Measurements from ENCODE around the gene HNRNPL. TPM values are rescaled to one million over a fixed set of nuclear protein-coding genes. Genes with fewer than 3 reads are reported as not detected.

Gene HNRNPL
- total and polyA plus RNA-seq, 10 of the 15 experiments (the other 5 are each of a cell fraction or from before 2014, with no cell fraction given): 32.5 to 512 (median 306) TPM

GRCh38 chr19:38851622-38852230 lies 1.9 kb upstream of the HNRNPL start:
- Histone ChIP-seq H3K4me3 (peak overlapping the region; percentile 96), H3K36me3 (ENCODE audit: control insufficient read depth in 2 of 2, insufficient read depth in 2 of 2, low read length in 1 of 2) (peaks cover 5 to 9% of the 10 kb centered on the region in 2 experiments), H3K9me3 (replicated peaks; ENCODE audit: control insufficient read depth, insufficient read depth, low read length) (no peaks in the 10 kb centered on the region), H3K79me2 (ENCODE audit: control insufficient read depth, insufficient read depth, low read length) (peaks cover 29% of the 10 kb centered on the region), H2AFZ (ENCODE audit: control insufficient read depth, low read depth, low read length) (peak overlapping the region; percentile 55; the same call in 1 of the 2 replicates), H3K4me2 (ENCODE audit: control insufficient read depth, insufficient read depth) (peak overlapping the region; percentile 98), H3K27me3 (replicated peaks in 1 of 2; ENCODE audit: control insufficient read depth in 2 of 2, insufficient read depth in 2 of 2, low read length in 1 of 2) (no peaks in the 10 kb centered on the region), H4K20me1 (ENCODE audit: control insufficient read depth, insufficient read depth) (peaks cover 3% of the 10 kb centered on the region; the same call in 1 of the 2 replicates), H3K9ac (ENCODE audit: control insufficient read depth, insufficient read depth, low read length) (peak overlapping the region; percentile 92), H3K4me1 (ENCODE audit: control insufficient read depth, insufficient read depth, low read length) (peaks cover 11% of the 10 kb centered on the region), H3K27ac (ENCODE audit: control insufficient read depth, insufficient read depth) (peak overlapping the region; percentile 91)
- RAD21 ChIA-PET (ENCODE audit: unreplicated experiment): interaction anchor here (0.7 to 3.6 kb wide), 6 partner anchors 9 to 26 kb away, joined by 3 to 47 read pairs (median 7); partner anchors contain the start of genes ECH1 and RINL
- DNase-seq (ENCODE audit: low read depth, low spot score) (no peak), ATAC-seq (peak; percentile 28), FAIRE-seq (no peak)
- CTCF ChIA-PET: interaction anchor here (0.6 to 2.5 kb wide), 7 partner anchors 9 to 449 kb away, joined by 3 to 14 read pairs (median 4); partner anchors contain the start of genes FAM98C, NFKBIB and SIRT2
- in situ Hi-C loops (cut with MboI): no loop called here
- POLR2A ChIA-PET: interaction anchor here (0.6 to 4.4 kb wide), 9 partner anchors 13 to 236 kb away, joined by 3 to 144 read pairs (median 5); partner anchors contain the start of genes ECH1, MRPS12, NFKBIB and SARS2
- SMC1A ChIA-PET (ENCODE audit: uncharacterized antibody, unreplicated experiment): interaction anchor here (1.0 to 4.5 kb wide), 6 partner anchors 10 to 20 kb away, joined by 3 to 44 read pairs (median 8); no protein-coding TSS in a partner anchor
- intact Hi-C loops (cut with micrococcal nuclease; ENCODE audit: unreplicated experiment): no loop called here
- no TSS peak for BruUV-seq (replicated peaks)
- WGBS (ENCODE audit: insufficient coverage, insufficient replicate concordance, low lambda C conversion rate, missing lambda C conversion rate): 1% methylated on average over 29 of the region's 67 CpGs
- peak; percentile 89 for TF ChIP-seq CHD2 (IDR thresholded peaks at IDR 0.05; ENCODE audit: borderline replicate concordance, low read depth, low read length)
- no peak for TF ChIP-seq BCL3 (IDR thresholded peaks at IDR 0.05; ENCODE audit: borderline replicate concordance, insufficient read depth, low read depth, low read length, poor library complexity, severe bottlenecking)
- peak; percentile 45 for TF ChIP-seq SKIL (IDR thresholded peaks at IDR 0.05; ENCODE audit: low read depth, poor library complexity, severe bottlenecking)
- TF ChIP-seq ATF3 (IDR thresholded peaks at IDR 0.05; ENCODE audit: borderline replicate concordance, extremely low read depth, low read depth, low read length): 0 out of 2 replicates have a peak, but pooled peaks have one; percentile 39
- TF ChIP-seq RAD21 (IDR thresholded peaks at IDR 0.05; ENCODE audit: insufficient read depth, low read depth, low read length): no peak
- TF ChIP-seq SREBF1 (IDR thresholded peaks at IDR 0.05; ENCODE audit: low read length): no peak
- TF ChIP-seq IRF5 (IDR thresholded peaks at IDR 0.05; ENCODE audit: borderline replicate concordance): no peak
- peak; percentile 71 for TF ChIP-seq SMAD1 (IDR thresholded peaks at IDR 0.05; ENCODE audit: low read depth, partially characterized antibody)
- TF ChIP-seq NR2C2 (IDR thresholded peaks at IDR 0.05; ENCODE audit: borderline replicate concordance, control insufficient read depth, insufficient read length, low read depth): no peak
- TF ChIP-seq SMAD5 (IDR thresholded peaks at IDR 0.05; ENCODE audit: low read depth): 0 out of 2 replicates have a peak, but pooled peaks have one; percentile 31
- TF ChIP-seq YBX1 (IDR thresholded peaks at IDR 0.05): no peak
- TF ChIP-seq SIN3A (IDR thresholded peaks at IDR 0.05; ENCODE audit: low read depth, low read length): no peak; the same call in 1 of the 2 replicates
- TF ChIP-seq MLLT1 (IDR thresholded peaks at IDR 0.05): peak; percentile 71
- 0 out of 2 replicates have a peak, but pooled peaks have one; percentile 43 for TF ChIP-seq STAT1 (conservative IDR thresholded peaks at IDR 0.05)
- TF ChIP-seq MXI1 (IDR thresholded peaks at IDR 0.05; ENCODE audit: low read depth, low read length): peak; percentile 74
- TF ChIP-seq NBN (IDR thresholded peaks at IDR 0.05): peak; percentile 87
